Activated B cell treated with CpG ODN at 0.5 μM for 24 hours (primary cell): ENCODE data around the gene IGF2R. TPM values are rescaled to one million over a fixed set of nuclear protein-coding genes. Genes with fewer than 3 reads are reported as not detected.

Experiments used
- ATAC-seq: fragments of 200-7000 bp; cut with Tn5 transposase; one replicate; pipeline ENCODE4 v1.10.0; 2021; ENCODE audit warnings: low read depth, mild to moderate bottlenecking, moderate library complexity
- CTCF ChIA-PET: fragments of 350-600 bp; sonication (Branson Sonifier 250); formaldehyde crosslinking; loops from one replicate; lab custom pipeline; 2021; ENCODE audit warnings: antibody characterized with exemption; lab: Charles Lee
- POLR2A ChIA-PET: fragments of 350-600 bp; sonication (Branson Sonifier 250); formaldehyde crosslinking; loops from one replicate; lab custom pipeline; 2021; ENCODE audit warnings: antibody characterized with exemption; lab: Charles Lee
- DNase-seq: peaks from one replicate; pipeline ENCODE4 v3.0.0; 2022
- H3K27ac Mint-ChIP-seq: one replicate; pipeline ENCODE4 v1.8.0; 2020; ENCODE audit warnings: mixed read lengths
- H3K27me3 Mint-ChIP-seq: one replicate; pipeline ENCODE4 v1.8.0; 2021; ENCODE audit warnings: mixed read lengths
- H3K36me3 Mint-ChIP-seq: one replicate; pipeline ENCODE4 v1.8.0; 2021; ENCODE audit warnings: low read depth, mixed read lengths
- H3K4me1 Mint-ChIP-seq: one replicate; pipeline ENCODE4 v1.8.0; 2021; ENCODE audit warnings: mixed read lengths
- H3K4me3 Mint-ChIP-seq: one replicate; pipeline ENCODE4 v1.8.0; 2020; ENCODE audit warnings: mild to moderate bottlenecking, mixed read lengths
- H3K9me3 Mint-ChIP-seq: one replicate; pipeline ENCODE4 v1.8.0; 2020; ENCODE audit warnings: mixed read lengths
- CTCF ChIP-seq: fragments of 200-600 bp; IDR thresholded peaks from one replicate; pipeline ENCODE4 v1.8.0; 2022; ENCODE audit warnings: antibody characterized with exemption, mild to moderate bottlenecking
- intact Hi-C: fragments of 100-400 bp; cut with micrococcal nuclease; formaldehyde crosslinking; loops from one replicate; pipeline ENCODE4 v1.15.1; 2024
- total RNA-seq: library from RNA; stranded (reverse); gene quantifications from 2 replicates; pipeline ENCODE4 v1.2.3, GENCODE V29; 2022

The IGF2R gene
- total RNA-seq, 1 donor from 2014 or later, result 79.5 TPM

DNA sequence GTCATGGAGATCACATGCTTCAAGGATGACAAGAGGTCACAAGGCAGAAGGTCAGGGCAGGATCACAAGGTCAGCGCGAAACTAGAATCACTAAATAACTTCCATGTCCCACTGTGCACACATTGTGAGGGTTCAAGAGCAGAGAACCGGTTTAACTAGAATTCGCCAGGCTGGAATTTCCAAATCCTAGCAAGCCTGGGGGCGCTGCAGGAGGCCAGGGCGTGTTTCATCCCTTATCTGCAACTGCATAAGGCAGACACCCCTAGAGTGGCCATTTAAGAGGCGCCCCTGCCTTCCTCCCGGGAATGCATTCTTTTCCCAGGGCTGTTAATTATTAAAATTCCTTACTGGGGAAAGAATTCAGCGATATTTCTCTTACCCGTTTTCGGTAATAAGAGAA, 112.5 kb downstream of the IGF2R start:
- TF ChIP-seq CTCF, result no peak
- DNase-seq, result no peak
- no peak overlapping the region for H3K4me3 Mint-ChIP-seq
- H3K4me1 Mint-ChIP-seq, result no peaks in the 10 kb centered on the region
- H3K27me3 Mint-ChIP-seq, result no peaks in the 10 kb centered on the region
- CTCF ChIA-PET, result no interaction called here
- no peak for ATAC-seq
- POLR2A ChIA-PET, result no interaction called here
- H3K9me3 Mint-ChIP-seq, result no peaks in the 10 kb centered on the region
- H3K27ac Mint-ChIP-seq, result no peak overlapping the region
- intact Hi-C loops, result no loop called here
- H3K36me3 Mint-ChIP-seq, result peaks cover 92% of the 10 kb centered on the region

- no peak overlapping the region for H3K4me3 Mint-ChIP-seq
- POLR2A ChIA-PET, result no interaction called here
Measured at GRCh38 chr6:160082627-160083026, 113.7 kb downstream of the IGF2R start.

GRCh38 chr6:160084198-160084776, 115.4 kb downstream of the IGF2R start:
- no peak overlapping the region for H3K27ac Mint-ChIP-seq
- no peak for ATAC-seq
- TF ChIP-seq CTCF, result no peak
- intact Hi-C loops, result no loop called here
- H3K27me3 Mint-ChIP-seq, result no peaks in the 10 kb centered on the region
- H3K4me1 Mint-ChIP-seq, result no peaks in the 10 kb centered on the region
- no peak for DNase-seq
- CTCF ChIA-PET, result no interaction called here
- H3K4me3 Mint-ChIP-seq, result no peak overlapping the region
- POLR2A ChIA-PET, result no interaction called here
- no peaks in the 10 kb centered on the region for H3K9me3 Mint-ChIP-seq
- H3K36me3 Mint-ChIP-seq, result peaks cover 92% of the 10 kb centered on the region

More at GRCh38 chr6:160082627-160083026, 113.7 kb downstream of the IGF2R start:
- intact Hi-C loops, result no loop called here
- Mint-ChIP-seq H3K4me1 (no peaks in the 10 kb centered on the region), H3K36me3 (peaks cover 89% of the 10 kb centered on the region), H3K27me3 (no peaks in the 10 kb centered on the region), H3K27ac (no peak overlapping the region), H3K9me3 (no peaks in the 10 kb centered on the region)
- DNase-seq (no peak), ATAC-seq (no peak)
- no peak for TF ChIP-seq CTCF
- CTCF ChIA-PET, result no interaction called here

GRCh38 chr6:160085226-160085625, 116.3 kb downstream of the IGF2R start:
- intact Hi-C loops, result no loop called here
- H3K4me3 Mint-ChIP-seq, result no peak overlapping the region
- H3K27ac Mint-ChIP-seq, result no peak overlapping the region
- no peak for TF ChIP-seq CTCF
- no peak for ATAC-seq
- H3K36me3 Mint-ChIP-seq, result peaks cover 92% of the 10 kb centered on the region
- no peaks in the 10 kb centered on the region for H3K27me3 Mint-ChIP-seq
- POLR2A ChIA-PET, result no interaction called here
- no peak for DNase-seq
- no peaks in the 10 kb centered on the region for H3K9me3 Mint-ChIP-seq
- CTCF ChIA-PET, result no interaction called here
- no peaks in the 10 kb centered on the region for H3K4me1 Mint-ChIP-seq

DNA sequence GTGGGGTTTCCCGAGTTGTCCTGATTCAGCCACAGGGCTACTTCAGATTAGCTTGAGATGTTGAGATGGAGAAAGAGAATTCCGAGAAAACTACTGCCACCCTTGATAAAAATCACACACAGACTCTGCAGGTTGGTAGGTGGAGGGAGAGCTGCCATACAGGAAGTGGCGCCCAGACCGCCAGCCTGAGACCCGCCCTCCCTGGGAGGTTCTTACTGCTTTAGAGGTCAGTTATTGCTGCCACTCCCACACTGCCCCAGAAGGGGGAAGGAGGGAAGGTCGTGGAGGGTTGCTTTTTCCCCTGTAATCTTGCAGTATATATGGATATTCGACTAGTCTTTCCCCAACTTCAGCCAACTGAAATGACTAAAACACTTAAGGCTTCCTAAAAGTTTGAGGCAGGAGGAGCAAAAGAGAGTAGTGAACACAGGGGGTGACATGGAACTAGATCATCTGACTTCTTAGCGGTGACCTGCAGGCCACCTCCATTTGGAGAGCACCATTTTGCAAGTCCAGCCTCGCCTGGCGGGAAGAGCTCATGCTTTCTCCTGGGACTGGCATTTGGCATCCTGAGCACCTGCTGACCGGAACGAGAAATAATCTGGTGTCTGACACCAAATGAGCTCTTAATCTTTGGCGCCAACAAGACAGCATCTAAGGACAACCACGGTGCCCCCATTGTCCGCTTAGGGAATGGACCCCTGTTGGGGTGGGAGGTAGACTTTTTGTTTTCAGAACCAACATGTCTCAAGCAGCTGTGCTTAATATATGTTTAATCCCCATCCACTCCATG, 117.0 kb downstream of the IGF2R start:
- ATAC-seq (no peak), DNase-seq (no peak)
- ChIA-PET POLR2A (no interaction called here), CTCF (no interaction called here)
- Mint-ChIP-seq H3K27me3 (no peaks in the 10 kb centered on the region), H3K27ac (no peak overlapping the region), H3K4me3 (no peak overlapping the region), H3K9me3 (no peaks in the 10 kb centered on the region), H3K36me3 (peaks cover 92% of the 10 kb centered on the region), H3K4me1 (no peaks in the 10 kb centered on the region)
- TF ChIP-seq CTCF, result no peak
- intact Hi-C loops, result no loop called here
